T-cell (primary cell): ENCODE data around the gene DHRSX. TPM values are rescaled to one million over a fixed set of nuclear protein-coding genes. Genes with fewer than 3 reads are reported as not detected.
"Not testable (repeated sequence)": the region's sequence is repeated elsewhere in the genome, so short reads cannot be mapped to it uniquely, and the experiment has no call there.

Experiments
- ATAC-seq, 4 experiments: fragments of 200-7000 bp in 3 of 4; fragments of 150-1000 bp in 1 of 4; cut with Tn5 transposase; replicated peaks in 1 of 4; 1 replicate in 3 of 4; 2 replicates in 1 of 4; pipeline ENCODE4 v1.10.0; 2021; ENCODE audit warnings: moderate library complexity in 3 of 4, mild to moderate bottlenecking in 2 of 4, moderate number of reproducible peaks in 1 of 4
- CTCF ChIA-PET, 2 donors: fragments of 300-600 bp; sonication (Branson Sonifier 250); formaldehyde crosslinking; loops; one replicate each; lab custom pipeline; 2022; ENCODE audit warnings: antibody characterized with exemption in 2 of 2; lab: Charles Lee
- POLR2A ChIA-PET, 2 donors: fragments of 300-600 bp; sonication (Branson Sonifier 250); formaldehyde crosslinking; loops; one replicate each; lab custom pipeline; 2022; ENCODE audit warnings: antibody characterized with exemption in 2 of 2; lab: Charles Lee
- DNase-seq, 35 experiments: peaks; one replicate each; pipeline versions ENCODE4 v3.0.0 to v3.0.0-alpha.2; 2013 to 2023
- H3K27ac ChIP-seq: one replicate; pipeline ENCODE4 v1.5.1; 2013; ENCODE audit warnings: low read length
- H3K27me3 ChIP-seq, 2 experiments: replicated peaks in 1 of 2; 1 replicate in 1 of 2; 2 replicates in 1 of 2; pipeline versions ENCODE4 v1.6.1 to v1.7.0; 2013; ENCODE audit warnings: low read length in 1 of 2, mixed read lengths in 1 of 2; ENCODE audit not compliant: control insufficient read depth in 2 of 2, insufficient read depth in 2 of 2; ENCODE audit errors: extremely low read depth in 1 of 2
- H3K36me3 ChIP-seq, 2 donors: 1 replicate in 1 of 2; 2 replicates in 1 of 2; pipeline versions ENCODE4 v1.6.1 to v1.7.0; 2013; ENCODE audit warnings: low read length in 1 of 2; ENCODE audit not compliant: control insufficient read depth in 2 of 2, insufficient read depth in 1 of 2; ENCODE audit errors: extremely low read depth in 1 of 2
- H3K4me1 ChIP-seq, 2 experiments: 1 replicate in 1 of 2; 2 replicates in 1 of 2; pipeline versions ENCODE4 v1.6.1 to v1.7.0; 2013; ENCODE audit warnings: low read length in 2 of 2, mixed read lengths in 1 of 2; ENCODE audit not compliant: insufficient read depth in 2 of 2, control insufficient read depth in 1 of 2; ENCODE audit errors: extremely low read depth in 1 of 2
- H3K4me3 ChIP-seq, 2 donors: 1 replicate in 1 of 2; 2 replicates in 1 of 2; pipeline versions ENCODE4 v1.5.1 to v1.7.0; 2013; ENCODE audit warnings: mild to moderate bottlenecking in 2 of 2, low read length in 1 of 2, moderate library complexity in 1 of 2; ENCODE audit not compliant: control insufficient read depth in 1 of 2; ENCODE audit errors: extremely low read depth in 1 of 2
- H3K9me3 ChIP-seq: 2 replicates; pipeline ENCODE4 v1.7.0; 2013
- H3K27ac Mint-ChIP-seq, 2 donors: one replicate each; pipeline ENCODE4 v1.8.0; 2020 to 2021; ENCODE audit warnings: mild to moderate bottlenecking in 2 of 2, mixed read lengths in 2 of 2
- H3K27me3 Mint-ChIP-seq, 2 donors: one replicate each; pipeline ENCODE4 v1.8.0; 2021 to 2022; ENCODE audit warnings: mixed read lengths in 2 of 2
- H3K36me3 Mint-ChIP-seq: one replicate; pipeline ENCODE4 v1.8.0; 2021; ENCODE audit warnings: mixed read lengths
- H3K4me1 Mint-ChIP-seq, 3 donors: one replicate each; pipeline ENCODE4 v1.8.0; 2020 to 2022; ENCODE audit warnings: mixed read lengths in 3 of 3, mild to moderate bottlenecking in 1 of 3
- H3K4me3 Mint-ChIP-seq, 3 donors: one replicate each; pipeline ENCODE4 v1.8.0; 2020 to 2022; ENCODE audit warnings: mild to moderate bottlenecking in 3 of 3, mixed read lengths in 3 of 3, moderate library complexity in 3 of 3
- H3K9me3 Mint-ChIP-seq, 3 donors: one replicate each; pipeline ENCODE4 v1.8.0; 2020 to 2022; ENCODE audit warnings: mixed read lengths in 3 of 3
- WGBS: methylation state at CpG from one replicate; pipeline ENCODE4 v1.1.5; 2013; ENCODE audit warnings: missing lambda C conversion rate; ENCODE audit not compliant: insufficient coverage; 5-methylcytosine and 5-hydroxymethylcytosine counted together
- total RNA-seq, 35 experiments: library from RNA in 6 of 35; stranded (reverse) in 6 of 35; fragments of 120-200 nt in 1 of 35; gene quantifications; one replicate each; pipeline versions ENCODE4 v1.2.1 to v1.2.4 and lab custom pipeline; 2013 to 2026

Gene DHRSX
- total RNA-seq, 5 donors from 2014 or later (not counting 1 experiment from before 2014, with no cell fraction given) = 13.2 to 20.0 (median 15.9) TPM

GRCh38 chrX:2383735-2384134 is 117.0 kb downstream of the DHRSX start:
- Histone ChIP-seq H3K4me1 (no peaks in the 10 kb centered on the region), H3K27ac (no peak overlapping the region), H3K4me3 (no peak overlapping the region), H3K27me3 (no peaks in the 10 kb centered on the region), H3K9me3 (no peaks in the 10 kb centered on the region), H3K36me3 (peaks cover 0 to 8% of the 10 kb centered on the region in 2 donors)
- no peak for DNase-seq
- no peak for ATAC-seq
- peaks cover 0 to 4% (median 0%) of the 10 kb centered on the region in 3 donors for H3K4me1 Mint-ChIP-seq
- ChIA-PET POLR2A (no interaction called here), CTCF (no interaction called here)
- no peaks in the 10 kb centered on the region for H3K27me3 Mint-ChIP-seq
- peaks cover 20% of the 10 kb centered on the region for H3K36me3 Mint-ChIP-seq
- H3K9me3 Mint-ChIP-seq = no peaks in the 10 kb centered on the region
- WGBS = 98% methylated on average over 3 of the region's 3 CpGs
- no peak overlapping the region for H3K4me3 Mint-ChIP-seq
- no peak overlapping the region for H3K27ac Mint-ChIP-seq

- no peak overlapping the region for H3K27ac ChIP-seq
- no peaks in the 10 kb centered on the region for H3K4me1 ChIP-seq
- POLR2A ChIA-PET = no interaction called here
- no peak overlapping the region for H3K27ac Mint-ChIP-seq
- 92% methylated on average over 1 of the region's 1 CpG for WGBS
- DNase-seq (no peak), ATAC-seq (no peak)
- H3K36me3 Mint-ChIP-seq = peaks cover 17% of the 10 kb centered on the region
- H3K4me3 ChIP-seq = no peak overlapping the region
- no peaks in the 10 kb centered on the region for H3K4me1 Mint-ChIP-seq
- H3K9me3 Mint-ChIP-seq = no peaks in the 10 kb centered on the region
- H3K27me3 Mint-ChIP-seq = no peaks in the 10 kb centered on the region
- no peak overlapping the region for H3K4me3 Mint-ChIP-seq
- H3K9me3 ChIP-seq = no peaks in the 10 kb centered on the region
- CTCF ChIA-PET = no interaction called here
- peaks cover 0 to 4% of the 10 kb centered on the region in 2 donors for H3K36me3 ChIP-seq
- H3K27me3 ChIP-seq = no peaks in the 10 kb centered on the region
Measured at GRCh38 chrX:2383144-2383543, 117.6 kb downstream of the DHRSX start.

GRCh38 chrX:2382433-2383048 is 118.2 kb downstream of the DHRSX start:
- POLR2A ChIA-PET, H3K27me3 ChIP-seq, H3K27me3 Mint-ChIP-seq, H3K9me3 ChIP-seq, H3K9me3 Mint-ChIP-seq, H3K4me1 ChIP-seq, H3K4me3 Mint-ChIP-seq, CTCF ChIA-PET, ATAC-seq, H3K36me3 ChIP-seq, H3K4me3 ChIP-seq, H3K27ac ChIP-seq, H3K4me1 Mint-ChIP-seq, DNase-seq, H3K27ac Mint-ChIP-seq: not testable (repeated sequence)
- 98% methylated on average over 3 of the region's 3 CpGs for WGBS
- peaks cover 20% of the 10 kb centered on the region for H3K36me3 Mint-ChIP-seq

- DNase-seq (no peak), ATAC-seq (no peak)
- 80% methylated on average over 6 of the region's 6 CpGs for WGBS
- no peak overlapping the region for H3K4me3 Mint-ChIP-seq
- peaks cover 44% of the 10 kb centered on the region for H3K36me3 Mint-ChIP-seq
- H3K4me1 Mint-ChIP-seq = peaks cover 5 to 7% (median 7%) of the 10 kb centered on the region in 3 donors
- Histone ChIP-seq H3K27me3 (no peaks in the 10 kb centered on the region), H3K4me1 (peaks cover 0 to 15% of the 10 kb centered on the region in 2 experiments), H3K36me3 (peaks cover 2 to 3% of the 10 kb centered on the region in 2 donors), H3K4me3 (no peak overlapping the region), H3K9me3 (no peaks in the 10 kb centered on the region), H3K27ac (no peak overlapping the region)
- ChIA-PET POLR2A (no interaction called here), CTCF (no interaction called here)
- H3K27me3 Mint-ChIP-seq = no peaks in the 10 kb centered on the region
- H3K27ac Mint-ChIP-seq = no peak overlapping the region
- no peaks in the 10 kb centered on the region for H3K9me3 Mint-ChIP-seq
Measured at GRCh38 chrX:2376166-2376565, 124.6 kb downstream of the DHRSX start.

GRCh38 chrX:2374086-2374485 is 126.7 kb downstream of the DHRSX start:
- Mint-ChIP-seq H3K36me3 (peaks cover 48% of the 10 kb centered on the region), H3K27ac (no peak overlapping the region), H3K27me3 (no peaks in the 10 kb centered on the region), H3K4me1 (peaks cover 5 to 7% (median 7%) of the 10 kb centered on the region in 3 donors), H3K9me3 (no peaks in the 10 kb centered on the region), H3K4me3 (no peak overlapping the region)
- POLR2A ChIA-PET = no interaction called here
- Histone ChIP-seq H3K36me3 (peaks cover 2 to 6% of the 10 kb centered on the region in 2 donors), H3K27ac (no peak overlapping the region), H3K4me1 (peaks cover 0 to 15% of the 10 kb centered on the region in 2 experiments), H3K4me3 (no peak overlapping the region), H3K27me3 (no peaks in the 10 kb centered on the region), H3K9me3 (no peaks in the 10 kb centered on the region)
- CTCF ChIA-PET = no interaction called here
- ATAC-seq (no peak), DNase-seq (no peak)
- 100% methylated on average over 2 of the region's 4 CpGs for WGBS

GRCh38 chrX:2373615-2374014 is 127.2 kb downstream of the DHRSX start:
- peaks cover 2 to 6% of the 10 kb centered on the region in 2 donors for H3K36me3 ChIP-seq
- ChIA-PET CTCF (no interaction called here), POLR2A (no interaction called here)
- Mint-ChIP-seq H3K9me3 (no peaks in the 10 kb centered on the region), H3K4me1 (peaks cover 5 to 7% (median 7%) of the 10 kb centered on the region in 3 donors), H3K4me3 (no peak overlapping the region), H3K27ac (no peak overlapping the region), H3K27me3 (no peaks in the 10 kb centered on the region), H3K36me3 (peaks cover 46% of the 10 kb centered on the region)
- H3K4me3 ChIP-seq = no peak overlapping the region
- no peak overlapping the region for H3K27ac ChIP-seq
- peak in 11 of 35 experiments; percentile 1 to 22 (median 7) for DNase-seq
- H3K9me3 ChIP-seq = no peaks in the 10 kb centered on the region
- peaks cover 0 to 15% of the 10 kb centered on the region in 2 experiments for H3K4me1 ChIP-seq
- H3K27me3 ChIP-seq = no peaks in the 10 kb centered on the region
- no peak for ATAC-seq
- 53% methylated on average over 6 of the region's 8 CpGs for WGBS
